ENCODE measurements around the gene KIAA0930.

KIAA0930 gene

DNA sequence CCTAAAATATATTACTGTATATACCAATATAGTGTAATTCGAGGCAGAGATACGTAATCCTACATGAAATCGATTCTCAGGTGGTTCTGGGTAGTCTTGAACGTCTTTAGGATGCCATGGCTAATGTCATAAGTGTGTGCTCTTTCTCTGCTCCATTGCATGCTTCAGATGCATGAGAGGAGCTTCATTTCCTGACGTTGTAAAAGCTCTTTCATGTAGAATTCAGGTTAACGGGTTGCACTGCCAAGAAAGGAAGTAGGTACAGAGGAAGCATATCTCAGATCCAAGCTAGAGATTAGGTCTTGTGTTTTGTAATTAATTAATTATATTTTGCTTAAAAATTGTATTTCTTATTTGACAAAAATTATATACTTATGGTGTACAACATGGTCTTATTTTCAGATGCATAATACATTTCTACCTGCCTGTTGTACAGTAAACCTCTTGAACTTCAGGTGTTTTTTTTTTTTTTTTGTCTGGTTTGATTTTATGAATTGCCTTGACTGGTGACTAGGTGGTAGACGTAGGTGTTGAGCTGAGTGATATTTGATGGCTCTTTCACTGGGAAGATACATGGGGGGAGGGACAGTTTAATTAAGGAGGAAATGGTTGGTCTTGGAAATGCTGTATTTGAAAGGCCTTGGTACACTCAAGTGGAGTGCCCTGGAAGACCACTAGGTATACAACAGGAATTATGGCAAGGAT, 67.7 kb downstream of the KIAA0930 start:
- no peak for DNase-seq (ENCODE audit: low spot score)

DNA sequence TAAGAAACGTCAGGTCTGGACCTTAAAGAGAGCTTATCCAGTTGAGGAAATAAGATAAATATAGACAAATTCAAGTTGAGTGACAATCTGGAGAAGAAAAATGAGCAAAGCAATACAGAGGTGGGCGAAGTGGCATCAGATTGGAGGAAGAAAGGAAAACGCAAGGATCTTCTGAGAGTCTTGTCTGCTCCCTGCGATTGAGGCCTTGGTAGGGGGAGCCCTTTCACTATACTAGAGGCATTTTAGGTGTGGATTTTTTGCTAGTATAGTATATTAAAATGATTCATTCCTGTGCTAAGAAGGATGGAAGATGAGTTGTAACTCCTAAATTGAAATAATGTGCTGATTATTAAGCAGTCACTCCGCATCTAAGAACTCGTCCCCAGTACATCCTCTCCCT, 68.9 kb downstream of the KIAA0930 start:
- DNase-seq (ENCODE audit: low spot score), result no peak

DNA sequence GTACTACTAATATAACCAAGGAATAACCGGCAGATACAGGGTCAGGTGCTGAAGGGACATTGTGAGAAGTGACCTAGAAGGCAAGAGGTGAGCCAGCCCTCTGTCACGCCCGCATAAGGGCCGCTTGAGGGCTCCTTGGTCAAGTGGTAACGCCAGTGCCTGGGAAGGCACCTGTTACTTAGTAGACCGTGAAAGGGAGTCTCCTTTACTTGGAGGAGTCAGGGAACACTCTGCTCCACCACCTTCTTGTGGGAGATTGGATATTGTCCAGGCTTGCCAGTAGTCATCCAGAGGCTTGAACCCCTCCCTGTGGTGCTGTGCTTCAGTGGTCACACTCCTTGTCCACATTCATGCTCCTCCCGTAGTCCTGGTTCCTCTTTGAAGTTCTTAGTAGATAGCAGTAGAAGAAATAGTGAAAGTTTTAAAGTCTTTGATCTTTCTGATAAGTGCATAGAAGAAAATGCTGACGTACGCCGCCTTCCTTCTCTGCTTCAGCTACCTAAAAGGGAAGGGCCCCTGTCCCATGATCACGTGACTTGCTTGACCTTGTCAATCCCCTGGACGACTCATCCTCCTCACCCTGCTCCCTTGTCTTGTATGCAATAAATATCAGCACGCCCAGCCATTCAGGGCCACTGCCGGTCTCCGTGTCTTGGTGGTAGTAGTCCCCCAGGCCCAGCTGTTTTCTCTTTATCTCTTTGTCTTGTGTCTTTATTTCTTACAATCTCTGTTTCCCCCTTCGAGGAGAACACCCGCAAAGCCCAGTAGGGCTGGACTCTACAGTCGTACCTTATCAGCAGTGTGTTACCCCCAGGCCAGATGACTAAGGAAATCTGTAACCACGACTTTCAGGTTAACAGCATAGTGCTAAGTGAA, 70.9 kb downstream of the KIAA0930 start:
- DNase-seq (ENCODE audit: low spot score), result no peak

DNA sequence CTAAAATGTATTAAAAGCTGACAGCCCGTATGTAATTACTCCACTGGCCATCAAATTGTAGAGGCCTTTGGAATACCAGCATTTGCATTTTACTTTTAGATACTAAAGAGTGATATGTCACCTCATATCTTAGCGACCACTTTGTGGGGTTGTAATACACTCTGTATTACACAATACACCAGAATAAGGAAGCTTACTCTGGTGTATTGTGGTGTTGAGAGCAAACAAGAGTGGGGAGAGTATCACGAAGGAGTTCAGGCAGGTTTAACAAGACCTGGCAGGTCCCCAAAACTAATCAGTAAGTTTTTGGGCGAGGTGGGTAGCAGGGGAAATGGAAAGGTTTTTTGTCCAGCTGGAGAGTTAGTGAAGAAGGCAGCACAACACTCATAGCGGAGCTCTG, 73.8 kb downstream of the KIAA0930 start:
- DNase-seq (ENCODE audit: low spot score), result no peak

DNA sequence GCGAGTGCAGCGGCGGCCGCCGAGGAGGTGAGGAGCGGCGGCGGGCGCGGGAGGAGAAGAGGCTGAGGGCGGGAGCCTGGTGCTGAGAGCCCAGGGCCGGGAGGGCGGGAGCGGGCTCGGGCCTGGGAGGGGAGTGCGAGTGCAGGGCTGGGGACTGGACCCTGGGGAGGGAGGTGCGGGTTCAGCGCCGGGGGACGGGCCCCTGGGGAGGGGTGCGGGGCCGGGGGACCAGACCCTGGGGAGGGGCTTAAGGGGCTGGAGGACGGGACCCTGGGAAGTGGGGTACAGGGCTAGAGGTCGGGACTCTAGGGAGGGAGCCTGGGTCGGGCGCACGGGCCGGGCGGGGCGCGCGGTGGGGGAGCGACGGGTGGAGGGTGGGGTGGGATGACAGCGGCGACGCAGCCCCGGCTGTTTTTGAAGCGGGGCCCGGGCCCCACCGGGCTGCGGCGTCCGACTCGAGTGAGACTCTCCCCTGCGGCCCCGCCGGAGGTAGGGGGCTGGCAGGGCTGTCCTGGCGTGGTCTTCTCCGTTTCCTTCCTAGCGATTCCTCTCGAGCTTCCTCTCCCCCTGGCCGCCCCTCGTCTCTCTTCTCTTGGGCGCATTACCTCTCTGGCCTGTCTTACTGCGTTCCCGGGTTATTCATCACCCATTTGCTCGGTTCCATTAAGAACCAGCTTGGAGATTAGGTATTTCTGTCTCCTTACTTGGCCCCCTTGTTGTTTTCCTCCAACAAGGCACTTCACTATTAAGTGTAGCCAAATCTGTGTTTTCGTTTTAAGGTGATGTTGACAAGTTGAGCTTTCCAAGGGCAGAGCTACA, 76.2 kb downstream of the KIAA0930 start:
- DNase-seq (ENCODE audit: low spot score), result peak; percentile 10

DNA sequence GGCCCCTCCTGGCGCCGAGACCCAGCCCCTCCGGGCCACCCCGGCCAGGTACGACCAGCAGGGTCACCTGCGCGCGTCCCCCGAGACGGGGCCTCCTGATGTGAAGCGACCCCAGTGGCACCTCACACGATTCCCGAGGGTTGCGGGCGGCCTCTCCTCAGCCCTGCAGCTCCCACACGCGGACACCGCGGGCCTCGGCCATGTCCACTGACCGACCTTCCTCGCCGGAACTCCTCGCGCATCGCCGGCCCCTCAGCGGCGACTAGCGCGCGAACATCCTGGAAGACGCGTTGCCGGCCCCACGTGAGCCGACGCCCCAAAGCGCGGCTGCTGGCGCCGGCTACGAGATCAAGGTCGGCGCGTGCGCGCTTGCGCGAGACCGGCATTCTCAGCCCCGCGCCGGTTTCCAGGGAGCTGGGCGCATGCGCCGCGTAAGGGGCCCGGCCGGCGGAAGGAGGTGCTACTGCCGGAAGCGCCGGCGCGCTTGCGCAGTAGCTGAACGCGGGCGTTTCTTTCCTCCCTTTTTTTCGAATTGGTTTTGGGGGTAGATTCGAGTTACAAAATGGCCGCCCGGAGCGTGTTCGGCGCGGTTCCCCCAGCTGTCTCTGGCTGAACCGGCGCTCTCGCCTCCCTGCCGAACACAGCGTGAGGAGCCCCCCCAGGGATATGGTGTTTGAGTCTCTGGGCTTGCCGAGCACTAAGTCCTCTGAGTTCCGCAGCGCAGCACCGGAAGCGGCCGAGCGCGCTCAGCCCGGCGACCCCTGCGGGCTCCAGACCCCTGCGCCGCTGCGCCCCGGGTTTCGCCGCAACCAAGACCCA, 77.0 kb downstream of the KIAA0930 start, which contains the start of gene NUP50:
TSS of gene NUP50 (plus strand) at position 475 of the 819 bp plus-strand sequence. CDS start 4,253 bp downstream, outside the sequence.
- DNase-seq (ENCODE audit: low spot score), result peak; percentile 93

DNA sequence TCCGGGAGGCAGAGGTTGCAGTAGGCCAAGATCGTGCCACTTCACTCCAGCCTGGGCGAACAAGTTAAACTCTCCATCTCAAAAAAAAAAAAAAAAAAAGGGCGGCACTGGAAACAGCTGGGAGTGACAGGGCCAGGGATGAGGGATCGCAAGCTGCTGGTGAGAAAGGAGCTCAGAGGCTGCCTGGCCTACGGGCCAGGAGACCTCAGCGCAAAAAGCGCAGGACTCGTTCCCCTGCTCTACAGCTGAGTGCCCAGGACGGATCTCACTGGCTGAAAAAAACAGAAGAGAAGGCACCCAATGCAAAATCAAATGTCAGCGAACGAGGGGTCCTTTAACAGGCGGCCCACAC, 77.6 kb downstream of the KIAA0930 start:
- DNase-seq (ENCODE audit: low spot score), result peak; percentile 4

DNA sequence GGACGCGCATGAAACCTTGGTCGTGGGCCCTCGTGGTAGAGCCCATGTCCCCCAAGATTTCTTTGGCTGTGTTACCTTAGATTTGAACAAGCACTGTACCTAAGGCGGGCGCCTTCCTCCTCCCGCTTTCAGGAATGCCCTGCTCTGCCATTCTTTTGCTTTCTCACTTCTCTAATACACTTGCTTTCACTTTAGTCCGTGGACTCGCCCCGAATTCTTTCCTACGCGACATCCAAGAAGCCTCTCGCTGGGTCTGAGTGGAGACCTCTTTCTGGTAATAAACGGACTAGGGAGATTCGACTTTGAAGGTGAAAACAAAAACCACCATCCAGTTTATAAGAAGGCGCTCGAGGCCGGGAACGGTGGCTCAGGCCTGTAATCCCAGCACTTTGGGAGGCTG, 78.2 kb downstream of the KIAA0930 start:
- DNase-seq (ENCODE audit: low spot score), result no peak

DNA sequence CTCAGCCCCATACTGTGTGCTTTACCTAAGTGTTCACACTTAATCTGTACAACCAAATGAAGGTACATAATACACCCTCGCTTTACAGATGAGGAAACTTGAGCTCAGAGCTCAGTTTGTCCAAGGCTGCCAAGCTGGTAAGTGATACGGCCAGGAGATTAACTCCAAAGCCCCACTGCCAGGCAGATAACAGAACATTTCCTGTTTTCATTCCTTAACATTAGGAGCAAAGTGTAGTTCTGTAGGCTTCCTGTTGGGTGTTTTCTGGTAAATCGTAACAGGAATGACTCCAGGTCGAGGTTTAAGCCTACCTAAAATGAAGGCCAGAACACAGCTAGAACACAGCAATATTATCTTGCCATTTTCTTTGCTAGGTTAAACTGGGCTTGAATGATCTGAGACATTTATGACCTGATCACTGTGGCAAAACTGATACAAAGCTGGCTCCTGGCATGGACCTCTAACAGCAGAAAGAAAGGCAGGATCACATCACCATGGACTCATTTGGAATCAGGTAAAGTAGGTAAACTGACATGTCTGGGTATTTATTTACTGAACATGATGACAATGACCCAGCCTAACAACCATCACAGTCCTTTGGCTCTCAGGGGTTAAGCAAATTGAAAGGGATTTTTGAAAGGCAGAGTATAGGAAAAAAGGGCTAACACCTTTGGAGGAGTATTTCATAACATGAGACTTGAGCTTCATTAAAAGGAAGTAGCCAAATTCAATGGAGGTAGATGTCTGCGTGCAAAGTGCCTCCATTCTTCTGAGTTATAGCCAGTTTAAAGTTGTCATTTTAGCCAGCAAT, 80.8 kb downstream of the KIAA0930 start:
- no peak for DNase-seq (ENCODE audit: low spot score)

DNA sequence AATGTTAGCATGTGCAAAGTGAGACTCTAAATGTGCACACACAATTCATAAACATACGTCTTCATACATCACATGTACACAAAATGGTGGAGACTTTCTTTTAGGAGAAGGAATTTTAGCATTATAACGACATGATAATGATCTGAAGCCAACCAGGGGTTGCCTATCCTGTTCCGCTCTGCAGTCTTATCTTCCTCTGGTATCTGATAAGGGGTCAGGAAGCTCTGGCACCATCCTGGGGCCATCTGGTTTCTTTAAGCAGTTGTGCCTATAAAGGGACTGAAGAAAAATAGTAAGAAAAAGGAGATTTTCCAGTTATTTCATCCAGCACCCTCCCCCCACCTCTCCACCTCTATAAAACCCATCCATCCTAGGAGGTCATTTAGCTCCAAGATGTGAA, 82.8 kb downstream of the KIAA0930 start:
- DNase-seq (ENCODE audit: low spot score), result no peak

DNA sequence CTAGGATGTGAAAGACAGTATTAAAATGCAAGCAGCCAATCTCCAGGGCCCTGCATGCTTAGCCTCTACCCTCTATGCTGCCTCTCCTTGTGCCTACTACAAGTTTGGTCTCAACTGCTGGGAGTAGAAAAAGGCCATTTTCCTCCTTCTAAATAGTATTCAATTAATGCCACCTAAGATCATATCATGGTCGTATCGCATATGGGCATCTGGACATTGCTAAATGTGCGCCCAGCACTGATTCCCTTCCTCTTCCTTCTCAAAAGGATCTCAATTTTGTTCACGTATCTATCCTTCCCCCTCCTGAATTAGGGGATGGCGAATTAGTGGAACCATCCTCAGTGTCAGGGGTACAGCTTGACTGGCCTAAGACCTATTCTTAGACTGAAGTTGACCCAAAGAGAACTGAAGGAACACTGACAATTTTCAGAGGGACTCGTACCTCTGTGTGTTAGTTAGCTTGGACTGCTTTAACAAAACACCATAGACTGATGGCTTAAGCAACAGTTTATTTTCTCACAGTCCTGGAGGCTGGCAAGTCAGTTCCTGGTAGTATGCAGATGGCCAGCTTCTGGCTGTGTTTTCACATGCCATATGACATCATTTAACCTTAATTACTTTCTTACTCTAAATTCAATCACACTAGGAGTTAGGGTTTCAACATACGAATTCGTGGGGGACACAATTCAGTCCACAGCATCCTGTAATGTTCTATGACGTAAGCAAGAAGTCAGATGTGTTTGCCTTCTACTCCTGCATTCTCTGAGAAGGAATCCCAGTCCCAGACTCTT, 85.4 kb downstream of the KIAA0930 start:
- DNase-seq (ENCODE audit: low spot score), result no peak

DNA sequence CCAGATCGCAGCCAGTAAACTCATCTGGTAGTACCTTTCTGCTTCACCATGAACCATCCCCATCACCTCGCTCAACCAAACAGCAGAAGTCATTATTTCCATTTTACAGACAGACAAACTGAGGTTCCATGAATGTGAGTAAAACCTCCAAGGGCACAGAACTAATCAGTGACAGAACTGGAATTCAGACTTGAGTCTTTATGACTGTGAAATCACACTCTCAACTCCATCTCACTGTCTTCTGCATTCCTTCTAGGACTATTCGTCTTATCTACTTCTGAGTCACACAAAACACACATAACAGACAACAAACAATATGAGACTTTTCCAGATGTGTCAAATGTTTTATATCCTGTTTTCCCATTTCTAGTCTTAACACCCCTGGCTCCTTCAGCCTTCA, 86.3 kb downstream of the KIAA0930 start:
- no peak for DNase-seq (ENCODE audit: low spot score)

DNA sequence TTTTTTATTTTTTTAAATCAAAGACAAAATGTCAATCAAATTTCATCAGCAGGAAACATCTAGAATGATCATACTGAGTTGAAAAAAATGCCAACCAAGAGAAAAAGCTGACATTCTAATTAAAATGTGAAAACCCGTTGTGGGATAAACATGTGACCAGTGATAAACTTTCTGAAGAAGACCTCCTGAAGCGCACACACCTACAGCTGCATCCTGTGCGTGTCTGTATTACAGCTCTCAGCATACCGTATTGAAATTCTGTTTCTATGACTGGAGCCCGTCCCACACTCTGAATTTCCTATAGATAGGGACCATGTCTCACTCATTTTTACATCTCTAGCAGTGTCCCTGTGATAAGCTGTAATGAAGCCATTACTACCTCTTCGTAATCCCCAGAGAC, 89.2 kb downstream of the KIAA0930 start:
- DNase-seq (ENCODE audit: low spot score), result no peak

DNA sequence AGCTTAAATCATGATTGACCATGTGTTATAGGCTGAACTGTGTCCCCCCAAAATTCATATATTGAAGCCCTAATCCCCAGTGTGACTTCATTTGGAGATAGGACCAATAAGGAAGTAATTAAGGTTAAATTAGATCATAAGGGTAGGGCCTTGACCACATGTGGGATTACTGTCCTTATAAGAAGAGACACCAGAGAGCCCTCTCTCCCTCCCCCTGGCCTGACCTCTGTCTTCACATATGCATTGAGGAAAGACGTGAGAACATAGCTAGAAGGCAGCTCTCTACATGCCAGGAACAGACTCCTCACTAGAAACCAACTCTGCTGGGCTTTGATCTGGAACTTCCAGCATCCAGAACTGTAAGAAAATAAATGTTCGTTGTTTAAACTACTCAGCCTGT, 90.6 kb downstream of the KIAA0930 start:
- DNase-seq (ENCODE audit: low spot score), result no peak

DNA sequence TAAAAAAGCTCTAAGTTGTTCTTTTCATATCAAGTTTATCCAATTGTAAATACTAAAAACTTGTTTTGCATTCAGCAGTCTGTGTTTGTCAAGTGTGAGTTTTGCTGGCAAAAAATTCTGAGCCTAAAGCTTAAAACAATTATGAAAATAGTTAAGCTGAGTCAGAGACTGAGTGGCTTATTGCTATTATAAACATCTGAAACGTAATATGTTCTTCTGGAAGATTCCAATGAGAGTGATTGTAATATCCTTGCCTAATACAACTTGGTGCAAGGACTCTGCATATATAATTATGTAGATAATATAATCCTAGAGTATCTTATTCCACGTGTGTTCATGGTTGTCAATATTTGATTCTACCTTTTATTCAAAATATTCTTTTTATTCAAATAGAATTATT, 91.0 kb downstream of the KIAA0930 start:
- no peak for DNase-seq (ENCODE audit: low spot score)

DNA sequence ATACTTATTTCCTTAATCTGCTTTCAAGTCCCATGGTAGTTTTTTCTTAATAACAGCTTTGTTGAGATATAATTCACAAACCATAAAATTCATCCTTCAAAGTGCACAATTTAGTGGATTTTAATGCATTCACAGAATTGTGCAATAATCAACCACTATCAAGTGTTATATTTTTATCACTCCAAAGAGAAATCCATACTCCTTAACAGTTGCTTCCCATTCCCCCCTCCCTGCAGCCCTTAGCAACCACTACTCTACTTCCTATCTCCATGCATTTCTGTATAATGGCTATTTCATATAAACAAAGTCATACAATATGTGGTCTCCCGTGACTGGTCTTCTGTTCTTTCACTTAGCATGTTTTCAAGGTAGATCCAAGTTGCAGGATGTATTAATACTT, 95.8 kb downstream of the KIAA0930 start:
- no peak for DNase-seq (ENCODE audit: low spot score)

DNA sequence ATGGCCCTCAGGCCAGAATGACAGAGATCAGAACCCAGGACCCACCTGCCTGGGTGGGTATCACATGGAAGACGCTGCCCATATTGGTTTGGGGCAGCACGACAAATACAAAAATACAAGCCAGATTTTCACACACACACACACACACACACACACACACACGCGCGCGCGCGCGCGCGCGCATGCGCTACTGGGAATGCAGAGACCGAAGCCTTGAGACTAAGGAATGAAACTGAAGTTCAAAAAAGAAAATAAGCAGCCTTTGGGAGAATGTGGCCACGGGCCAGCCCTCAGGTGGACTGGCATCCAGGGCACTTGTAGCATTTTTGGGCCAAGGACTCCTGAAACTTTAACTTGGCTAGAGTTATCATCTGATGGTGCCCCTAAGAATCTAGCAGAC, 98.3 kb downstream of the KIAA0930 start:
- DNase-seq (ENCODE audit: low spot score), result no peak
